Gastrocnemius medialis (tissue), 4 donors: ENCODE measurements around the gene CCNI2. TPM values are rescaled to one million over a fixed set of nuclear protein-coding genes. Genes with fewer than 3 reads are reported as not detected.

ENCODE experiments used
- ATAC-seq, 2 donors: fragments of 150-250 bp; one replicate each; pipeline ENCODE4 v1.9.1; 2016
- DNase-seq, 2 donors: peaks; one replicate each; pipeline ENCODE4 v3.0.0-alpha.2; 2019
- H3K27ac ChIP-seq, 4 donors: fragments of 200-600 bp; sonication (generic); 1 replicate in 1 of 4; 2 replicates in 3 of 4; pipeline ENCODE4 v1.5.1; 2016 to 2018; ENCODE audit warnings: mild to moderate bottlenecking in 2 of 4, moderate library complexity in 1 of 4
- H3K27me3 ChIP-seq, 3 donors: fragments of 200-600 bp; sonication (generic) in 2 of 3; 1 replicate in 1 of 3; 2 replicates in 2 of 3; pipeline versions ENCODE4 v1.5.1 to v1.6.0; 2016 to 2019; ENCODE audit warnings: mild to moderate bottlenecking in 1 of 3, moderate library complexity in 1 of 3
- H3K36me3 ChIP-seq, 2 donors: fragments of 200-600 bp; sonication (generic) in 1 of 2; one replicate each; pipeline ENCODE4 v1.5.1; 2017 to 2018
- H3K4me1 ChIP-seq, 2 donors: fragments of 200-600 bp; sonication (generic) in 1 of 2; one replicate each; pipeline ENCODE4 v1.5.1; 2016 to 2017; ENCODE audit warnings: mild to moderate bottlenecking in 2 of 2
- H3K4me3 ChIP-seq, 4 donors: fragments of 200-600 bp; sonication (generic) in 3 of 4; 1 replicate in 1 of 4; 2 replicates in 3 of 4; pipeline ENCODE4 v1.5.1; 2016 to 2019; ENCODE audit warnings: mild to moderate bottlenecking in 2 of 4
- H3K9me3 ChIP-seq, 3 donors: fragments of 200-600 bp; sonication (generic) in 2 of 3; 1 replicate in 1 of 3; 2 replicates in 2 of 3; pipeline ENCODE4 v1.5.1; 2016 to 2019
- CTCF ChIP-seq, 5 experiments: fragments of 450-650 bp in 3 of 5; fragments of 200-600 bp in 2 of 5; sonication (generic) in 2 of 5; IDR thresholded peaks in 4 of 5; conservative IDR thresholded peaks in 1 of 5; 1 replicate in 4 of 5; 2 replicates in 1 of 5; pipeline ENCODE4 v1.5.1; 2016 to 2019; ENCODE audit warnings: antibody characterized with exemption in 5 of 5, mild to moderate bottlenecking in 3 of 5, moderate library complexity in 3 of 5
- POLR2A ChIP-seq, 2 donors: fragments of 450-650 bp; IDR thresholded peaks; one replicate each; pipeline ENCODE4 v1.6.1; 2017; ENCODE audit warnings: antibody characterized with exemption in 2 of 2, mild to moderate bottlenecking in 2 of 2, moderate library complexity in 2 of 2
- in situ Hi-C, 4 donors: fragments of 200-750 bp; cut with MboI; loops; one replicate each; pipeline versions ENCODE4 v1.15.0 to v1.8.0; 2017; ENCODE audit warnings: low sequenced_read_pairs in 4 of 4
- intact Hi-C: fragments of 100-400 bp; cut with DNase I; formaldehyde crosslinking; loops from one replicate; pipeline ENCODE4 v1.15.1; 2023; ENCODE audit warnings: low total_unique reads
- total RNA-seq, 4 donors: library from RNA; depleted of rRNA; stranded (reverse); fragments of >200 nt; gene quantifications; one replicate each; pipeline versions ENCODE4 v1.1.0 to v1.2.3, GENCODE V29; 2016

CCNI2 gene
- total RNA-seq, 4 donors from 2014 or later, result not detected

GRCh38 chr5:132765311-132766019, 18.2 kb downstream of the CCNI2 start:
- Histone ChIP-seq H3K36me3 (peaks cover 0 to 19% of the 10 kb centered on the region in 2 donors), H3K4me3 (no peak overlapping the region), H3K27ac (no peak overlapping the region), H3K9me3 (no peaks in the 10 kb centered on the region), H3K27me3 (no peaks in the 10 kb centered on the region), H3K4me1 (peaks cover 8 to 10% of the 10 kb centered on the region in 2 donors)
- in situ Hi-C loops (no loop called here), intact Hi-C loops (no loop called here)
- no peak for TF ChIP-seq CTCF (IDR thresholded peaks at IDR 0.05 in 4 of 5, conservative IDR thresholded peaks at IDR 0.05 in 1 of 5)
- DNase-seq (no peak), ATAC-seq (peak in 1 of 2 donors; percentile 47)

- DNase-seq, result no peak
- peaks cover 10 to 15% of the 10 kb centered on the region in 2 donors for H3K4me1 ChIP-seq
- TF ChIP-seq POLR2A (IDR thresholded peaks at IDR 0.05) (no peak), CTCF (IDR thresholded peaks at IDR 0.05 in 4 of 5, conservative IDR thresholded peaks at IDR 0.05 in 1 of 5) (no peak)
- peaks cover 0 to 19% of the 10 kb centered on the region in 2 donors for H3K36me3 ChIP-seq
- no peak for ATAC-seq
- no peak overlapping the region for H3K4me3 ChIP-seq
- H3K27me3 ChIP-seq, result no peaks in the 10 kb centered on the region
- intact Hi-C loops (no loop called here), in situ Hi-C loops (no loop called here)
- no peaks in the 10 kb centered on the region for H3K9me3 ChIP-seq
- H3K27ac ChIP-seq, result no peak overlapping the region
Measured at GRCh38 chr5:132766020-132766805, 19.0 kb downstream of the CCNI2 start.

- no peaks in the 10 kb centered on the region for H3K9me3 ChIP-seq
- no peak for TF ChIP-seq POLR2A (IDR thresholded peaks at IDR 0.05)
- TF ChIP-seq CTCF (IDR thresholded peaks at IDR 0.05 in 4 of 5, conservative IDR thresholded peaks at IDR 0.05 in 1 of 5), result no peak
- intact Hi-C loops, result no loop called here
- ATAC-seq (no peak), DNase-seq (no peak)
- H3K27me3 ChIP-seq, result no peaks in the 10 kb centered on the region
- no peak overlapping the region for H3K4me3 ChIP-seq
- in situ Hi-C loops, result no loop called here
- H3K4me1 ChIP-seq, result peaks cover 13 to 20% of the 10 kb centered on the region in 2 donors
- H3K36me3 ChIP-seq, result peaks cover 0 to 19% of the 10 kb centered on the region in 2 donors
- no peak overlapping the region for H3K27ac ChIP-seq
Measured at GRCh38 chr5:132766806-132767055, 19.5 kb downstream of the CCNI2 start.

- intact Hi-C loops, result no loop called here
- in situ Hi-C loops, result no loop called here
- ATAC-seq (no peak), DNase-seq (no peak)
- TF ChIP-seq CTCF (IDR thresholded peaks at IDR 0.05 in 4 of 5, conservative IDR thresholded peaks at IDR 0.05 in 1 of 5) (no peak), POLR2A (IDR thresholded peaks at IDR 0.05) (no peak)
- Histone ChIP-seq H3K36me3 (peaks cover 0 to 19% of the 10 kb centered on the region in 2 donors), H3K27me3 (no peaks in the 10 kb centered on the region), H3K27ac (no peak overlapping the region), H3K4me1 (peaks cover 13 to 23% of the 10 kb centered on the region in 2 donors), H3K9me3 (no peaks in the 10 kb centered on the region), H3K4me3 (no peak overlapping the region)
Measured at GRCh38 chr5:132767150-132767549, 19.9 kb downstream of the CCNI2 start.
